ENCODE results near the gene ATP9B. TPM values are rescaled to one million over a fixed set of nuclear protein-coding genes. Genes with fewer than 3 reads are reported as not detected.
A peak's percentile ranks its signal among the peaks of the same experiment; 100 is the strongest.

ATP9B gene
- total RNA-seq, 1 donor from 2014 or later: 34.1 TPM

DNA sequence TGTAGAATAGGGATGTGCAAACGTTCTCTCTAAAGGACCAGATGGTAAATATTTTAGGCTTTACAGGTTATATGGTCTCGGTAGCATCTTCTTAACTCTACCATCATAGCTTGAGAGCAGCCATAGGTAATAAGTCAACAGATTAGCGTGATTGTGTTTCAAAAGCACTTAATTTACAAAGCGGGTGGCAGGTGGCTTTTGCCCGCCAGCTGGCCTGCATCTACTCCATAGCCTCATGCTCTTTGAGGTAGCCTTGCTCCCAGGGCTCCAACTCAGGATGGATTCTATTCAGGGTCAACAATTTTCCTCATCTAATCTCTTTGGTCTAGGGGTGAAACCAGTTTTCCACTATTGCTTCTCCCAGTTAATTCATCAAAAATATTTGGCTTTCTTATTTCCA, 5.0 kb upstream of the ATP9B start:
- Mint-ChIP-seq H3K4me1 (ENCODE audit: unreplicated experiment) (no peaks in the 10 kb centered on the region), H3K4me3 (no peak overlapping the region), H3K9me3 (peaks cover 28% of the 10 kb centered on the region), H3K36me3 (peaks cover 3% of the 10 kb centered on the region), H3K27ac (no peak overlapping the region), H3K27me3 (peaks cover 22% of the 10 kb centered on the region)
- DNase-seq (ENCODE audit: extremely low spot score, unreplicated experiment): no peak
- TF ChIP-seq, protein P1, sequence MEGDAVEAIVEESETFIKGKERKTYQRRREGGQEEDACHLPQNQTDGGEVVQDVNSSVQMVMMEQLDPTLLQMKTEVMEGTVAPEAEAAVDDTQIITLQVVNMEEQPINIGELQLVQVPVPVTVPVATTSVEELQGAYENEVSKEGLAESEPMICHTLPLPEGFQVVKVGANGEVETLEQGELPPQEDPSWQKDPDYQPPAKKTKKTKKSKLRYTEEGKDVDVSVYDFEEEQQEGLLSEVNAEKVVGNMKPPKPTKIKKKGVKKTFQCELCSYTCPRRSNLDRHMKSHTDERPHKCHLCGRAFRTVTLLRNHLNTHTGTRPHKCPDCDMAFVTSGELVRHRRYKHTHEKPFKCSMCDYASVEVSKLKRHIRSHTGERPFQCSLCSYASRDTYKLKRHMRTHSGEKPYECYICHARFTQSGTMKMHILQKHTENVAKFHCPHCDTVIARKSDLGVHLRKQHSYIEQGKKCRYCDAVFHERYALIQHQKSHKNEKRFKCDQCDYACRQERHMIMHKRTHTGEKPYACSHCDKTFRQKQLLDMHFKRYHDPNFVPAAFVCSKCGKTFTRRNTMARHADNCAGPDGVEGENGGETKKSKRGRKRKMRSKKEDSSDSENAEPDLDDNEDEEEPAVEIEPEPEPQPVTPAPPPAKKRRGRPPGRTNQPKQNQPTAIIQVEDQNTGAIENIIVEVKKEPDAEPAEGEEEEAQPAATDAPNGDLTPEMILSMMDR (conservative IDR thresholded peaks at IDR 0.05): no peak

DNA sequence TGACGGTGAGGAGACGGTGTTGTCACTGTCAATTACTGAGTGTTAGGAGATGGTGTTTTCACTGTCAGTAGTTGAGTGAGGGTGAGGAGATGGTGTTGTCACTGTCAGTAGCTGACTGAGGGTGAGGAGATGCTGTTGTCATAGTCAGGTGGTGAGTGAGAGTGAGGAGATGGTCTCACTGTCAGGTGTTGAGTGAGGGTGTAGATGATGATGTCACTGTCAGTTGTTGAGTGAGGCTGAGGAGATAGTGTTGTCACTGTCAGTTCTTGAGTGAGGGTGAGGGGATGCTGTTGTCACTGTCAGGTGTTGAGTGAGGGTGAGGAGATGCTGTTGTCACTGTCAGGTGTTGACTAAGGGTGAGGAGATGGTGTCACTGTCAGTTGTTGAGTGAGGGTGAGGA, 3.4 kb upstream of the ATP9B start:
- TF ChIP-seq, protein P1 (conservative IDR thresholded peaks at IDR 0.05): no peak
- Mint-ChIP-seq H3K4me1 (ENCODE audit: unreplicated experiment) (no peaks in the 10 kb centered on the region), H3K27ac (peak overlapping the region; percentile 2), H3K36me3 (peaks cover 3% of the 10 kb centered on the region), H3K27me3 (peaks cover 22% of the 10 kb centered on the region), H3K9me3 (peaks cover 28% of the 10 kb centered on the region), H3K4me3 (peak overlapping the region; percentile 59)
- DNase-seq (ENCODE audit: extremely low spot score, unreplicated experiment): no peak

DNA sequence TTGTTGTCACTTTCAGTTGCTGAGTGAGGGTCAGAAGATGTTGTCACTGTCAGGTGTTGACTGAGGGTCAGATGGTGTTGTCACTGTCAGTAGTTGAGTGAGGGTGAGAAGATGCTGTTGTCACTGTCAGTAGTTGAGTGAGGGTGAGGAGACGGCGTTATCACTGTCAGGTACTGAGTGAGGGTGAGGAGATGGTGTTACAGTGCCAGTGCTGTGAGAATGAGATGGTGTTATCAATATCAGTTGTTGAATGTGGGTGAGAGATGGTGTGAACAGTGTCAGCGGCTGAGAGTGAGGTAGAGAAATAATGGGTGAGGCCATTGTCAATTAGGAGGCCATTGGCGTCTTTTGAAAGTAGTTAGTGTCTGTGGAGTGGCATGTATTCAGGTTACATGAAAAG, 1.6 kb upstream of the ATP9B start:
- H3K27me3 Mint-ChIP-seq: peaks cover 22% of the 10 kb centered on the region
- TF ChIP-seq, protein P1 (conservative IDR thresholded peaks at IDR 0.05): no peak
- H3K36me3 Mint-ChIP-seq: peaks cover 9% of the 10 kb centered on the region
- peak overlapping the region; percentile 94 for H3K27ac Mint-ChIP-seq
- peaks cover 28% of the 10 kb centered on the region for H3K9me3 Mint-ChIP-seq
- no peaks in the 10 kb centered on the region for H3K4me1 Mint-ChIP-seq (ENCODE audit: unreplicated experiment)
- peak overlapping the region; percentile 87 for H3K4me3 Mint-ChIP-seq
- no peak for DNase-seq (ENCODE audit: extremely low spot score, unreplicated experiment)

DNA sequence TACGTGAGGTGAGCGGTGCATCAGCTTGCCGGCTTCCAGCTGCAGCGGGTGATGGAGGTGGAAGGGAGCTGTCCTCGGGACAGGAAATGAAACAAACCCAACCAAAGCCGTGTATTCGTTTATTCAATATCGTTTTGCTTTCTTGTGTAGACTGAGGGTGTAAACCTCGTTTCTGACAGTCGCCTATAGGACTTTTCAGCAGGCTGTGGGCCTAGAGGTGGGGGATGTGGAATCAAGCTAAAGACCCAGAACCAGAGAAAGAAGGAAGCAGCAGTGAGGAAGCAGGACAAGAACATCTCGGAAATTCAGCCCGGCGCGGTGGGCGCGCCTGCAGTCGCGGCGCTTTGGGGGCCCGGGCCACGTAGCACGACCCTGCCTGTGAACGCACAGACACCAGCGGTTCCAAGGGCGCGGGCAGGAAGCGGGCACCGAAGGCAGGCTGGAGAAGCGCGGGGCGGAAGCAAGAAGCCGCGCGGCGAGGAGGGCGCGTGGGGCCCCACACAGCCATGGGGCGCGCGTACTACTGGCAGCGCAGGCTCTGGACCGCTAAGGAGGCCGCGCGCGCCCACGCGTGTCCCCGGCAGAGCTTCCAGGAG, 755 bp upstream of the ATP9B start:
- no peaks in the 10 kb centered on the region for H3K4me1 Mint-ChIP-seq (ENCODE audit: unreplicated experiment)
- TF ChIP-seq, protein P1 (conservative IDR thresholded peaks at IDR 0.05): no peak
- H3K36me3 Mint-ChIP-seq: peaks cover 9% of the 10 kb centered on the region
- H3K27ac Mint-ChIP-seq: peak overlapping the region; percentile 94
- H3K27me3 Mint-ChIP-seq: peaks cover 22% of the 10 kb centered on the region
- DNase-seq (ENCODE audit: extremely low spot score, unreplicated experiment): no peak
- peaks cover 28% of the 10 kb centered on the region for H3K9me3 Mint-ChIP-seq
- peak overlapping the region; percentile 87 for H3K4me3 Mint-ChIP-seq

DNA sequence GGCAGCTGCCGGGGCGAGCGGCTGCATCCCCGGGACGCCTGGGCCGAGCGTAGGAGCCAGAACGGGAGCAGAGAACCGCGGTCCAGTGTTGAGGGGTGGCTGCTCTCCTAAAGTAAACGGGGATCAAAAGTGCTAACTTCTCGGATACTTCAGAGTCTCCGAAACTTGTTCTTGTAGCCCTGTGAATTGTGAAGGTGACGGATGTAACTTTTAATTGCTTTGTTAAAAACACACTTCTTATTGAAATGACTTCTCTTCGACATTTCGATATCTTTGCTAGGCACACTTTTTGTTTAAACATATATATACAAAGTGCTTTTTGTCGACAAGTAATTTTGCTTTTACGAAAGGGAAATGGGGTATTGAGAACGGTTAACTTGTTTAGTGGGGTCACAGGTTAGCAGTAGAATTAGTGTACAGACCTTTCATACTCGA, 540 bp downstream of the ATP9B start:
- peaks cover 28% of the 10 kb centered on the region for H3K9me3 Mint-ChIP-seq
- no peaks in the 10 kb centered on the region for H3K4me1 Mint-ChIP-seq (ENCODE audit: unreplicated experiment)
- H3K27ac Mint-ChIP-seq: peak overlapping the region; percentile 92
- peaks cover 22% of the 10 kb centered on the region for H3K27me3 Mint-ChIP-seq
- no peak for DNase-seq (ENCODE audit: extremely low spot score, unreplicated experiment)
- TF ChIP-seq, protein P1 (conservative IDR thresholded peaks at IDR 0.05): no peak
- H3K4me3 Mint-ChIP-seq: peak overlapping the region; percentile 94
- H3K36me3 Mint-ChIP-seq: peaks cover 18% of the 10 kb centered on the region
